Lower leg skin (tissue), 3 donors: ENCODE results near the gene METRNL.

Source experiments
- POLR2A ChIP-seq, 2 donors: fragments of 450-650 bp; IDR thresholded peaks; one replicate each; pipeline ENCODE4 v1.6.1; 2016 to 2017; ENCODE audit warnings: antibody characterized with exemption in 2 of 2, mild to moderate bottlenecking in 1 of 2, moderate library complexity in 1 of 2
- TF ChIP-seq, protein P1 (sequence below), 3 donors: fragments of 450-650 bp; IDR thresholded peaks; one replicate each; pipeline ENCODE4 v1.5.1; 2016; ENCODE audit warnings: antibody characterized with exemption in 3 of 3, mild to moderate bottlenecking in 3 of 3, moderate library complexity in 2 of 3

DNA sequence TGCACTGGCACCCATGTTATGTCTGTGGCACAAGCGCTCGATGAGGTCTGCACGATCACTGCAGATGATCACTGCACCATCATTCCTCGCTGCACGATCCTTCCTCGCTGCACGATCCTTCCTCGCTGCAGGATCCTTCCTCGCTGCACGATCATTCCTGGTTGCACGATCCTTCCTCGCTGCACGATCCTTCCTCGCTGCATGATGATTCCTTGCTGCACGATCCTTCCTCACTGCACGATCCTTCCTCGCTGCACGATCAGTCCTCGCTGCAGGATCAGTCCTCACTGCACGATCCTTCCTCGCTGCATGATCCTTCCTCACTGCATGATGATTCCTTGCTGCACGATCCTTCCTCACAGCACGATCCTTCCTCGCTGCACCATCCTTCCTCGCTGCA is 29.3 kb downstream of the METRNL start:
- TF ChIP-seq, protein P1, sequence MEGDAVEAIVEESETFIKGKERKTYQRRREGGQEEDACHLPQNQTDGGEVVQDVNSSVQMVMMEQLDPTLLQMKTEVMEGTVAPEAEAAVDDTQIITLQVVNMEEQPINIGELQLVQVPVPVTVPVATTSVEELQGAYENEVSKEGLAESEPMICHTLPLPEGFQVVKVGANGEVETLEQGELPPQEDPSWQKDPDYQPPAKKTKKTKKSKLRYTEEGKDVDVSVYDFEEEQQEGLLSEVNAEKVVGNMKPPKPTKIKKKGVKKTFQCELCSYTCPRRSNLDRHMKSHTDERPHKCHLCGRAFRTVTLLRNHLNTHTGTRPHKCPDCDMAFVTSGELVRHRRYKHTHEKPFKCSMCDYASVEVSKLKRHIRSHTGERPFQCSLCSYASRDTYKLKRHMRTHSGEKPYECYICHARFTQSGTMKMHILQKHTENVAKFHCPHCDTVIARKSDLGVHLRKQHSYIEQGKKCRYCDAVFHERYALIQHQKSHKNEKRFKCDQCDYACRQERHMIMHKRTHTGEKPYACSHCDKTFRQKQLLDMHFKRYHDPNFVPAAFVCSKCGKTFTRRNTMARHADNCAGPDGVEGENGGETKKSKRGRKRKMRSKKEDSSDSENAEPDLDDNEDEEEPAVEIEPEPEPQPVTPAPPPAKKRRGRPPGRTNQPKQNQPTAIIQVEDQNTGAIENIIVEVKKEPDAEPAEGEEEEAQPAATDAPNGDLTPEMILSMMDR (IDR thresholded peaks at IDR 0.05) = no peak
- TF ChIP-seq POLR2A (IDR thresholded peaks at IDR 0.05) = no peak
